ENCODE data around the gene AKNA. TPM values are rescaled to one million over a fixed set of nuclear protein-coding genes. Genes with fewer than 3 reads are reported as not detected.
"Not testable (repeated sequence)": the region's sequence is repeated elsewhere in the genome, so short reads cannot be mapped to it uniquely, and the experiment has no call there.

Gene AKNA
- total and polyA plus RNA-seq, 2 donors (not counting 1 experiment from before 2014, with no cell fraction given): 178 to 407 TPM

DNA sequence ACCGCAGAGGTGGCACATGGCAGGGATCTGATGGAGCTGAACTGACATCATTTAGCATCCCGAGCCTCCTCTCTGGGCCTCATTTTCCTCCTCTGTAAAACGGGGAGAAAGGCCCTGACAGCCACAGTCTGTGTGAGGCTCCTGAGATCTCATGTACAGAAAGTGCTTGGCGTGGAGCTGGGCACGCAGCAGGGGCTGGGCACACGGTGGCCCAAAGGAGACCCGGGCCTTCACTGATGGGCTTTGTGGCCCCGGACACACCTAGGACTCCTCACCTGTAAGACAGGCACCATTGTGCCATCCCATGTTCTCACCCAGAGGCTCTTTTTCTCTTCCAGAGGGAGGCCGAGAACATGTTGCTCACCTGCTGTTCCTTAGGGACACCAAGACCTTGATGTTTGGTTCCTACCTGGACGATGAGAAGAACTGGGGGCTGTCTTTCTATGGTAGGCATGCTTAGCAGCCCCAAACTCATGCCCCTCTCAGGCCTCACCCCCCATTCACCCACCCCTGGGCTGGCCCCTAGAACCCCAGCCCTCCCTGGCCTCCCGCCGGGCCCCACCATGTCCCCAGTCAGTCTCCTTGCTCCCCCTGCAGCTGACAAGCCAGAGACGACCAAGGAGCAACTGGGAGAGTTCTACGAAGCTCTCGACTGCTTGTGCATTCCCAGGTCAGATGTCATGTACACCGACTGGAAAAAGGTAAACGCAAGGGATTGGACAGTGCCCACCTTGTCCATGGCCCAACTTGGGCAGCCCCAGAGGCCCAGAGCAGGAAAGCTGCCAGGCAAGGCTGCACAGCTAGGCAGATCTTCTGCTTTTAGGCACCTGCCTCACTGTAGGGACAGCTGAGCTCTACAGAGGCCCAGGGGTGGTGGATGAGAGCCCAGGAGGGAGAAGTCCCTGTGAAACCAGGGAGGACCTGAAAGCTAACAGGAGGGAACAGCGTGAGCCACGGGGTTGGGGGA lies 56.3 kb downstream of the AKNA start:
- H3K9me3 Mint-ChIP-seq (ENCODE audit: insufficient read depth); H4K20me1 ChIP-seq (ENCODE audit: control insufficient read depth, insufficient read depth, low read length, poor library complexity, severe bottlenecking); intact Hi-C loops (cut with micrococcal nuclease); ATAC-seq (ENCODE audit: low read depth); DNase-seq; H3K79me2 ChIP-seq (ENCODE audit: control insufficient read depth, insufficient read depth, low read length); H3K27ac ChIP-seq (ENCODE audit: low read length in 2 of 2); H3K4me3 Mint-ChIP-seq; H3K27me3 Mint-ChIP-seq; H3K4me3 ChIP-seq (ENCODE audit: control extremely low read depth in 1 of 5, extremely low read depth in 1 of 5, insufficient read depth in 1 of 5, low read depth in 2 of 5, low read length in 4 of 5); H3K27me3 ChIP-seq (replicated peaks in 1 of 4; ENCODE audit: control extremely low read depth in 1 of 4, control insufficient read depth in 3 of 4, insufficient read depth in 4 of 4, low read length in 3 of 4); H3K4me2 ChIP-seq (replicated peaks; ENCODE audit: low read depth, low read length, poor library complexity, severe bottlenecking); H3K9me3 ChIP-seq (ENCODE audit: control extremely low read depth in 1 of 3, control insufficient read depth in 2 of 3, insufficient read depth in 1 of 3, low read length in 2 of 3); H3K4me1 ChIP-seq (ENCODE audit: control insufficient read depth in 2 of 2, insufficient read depth in 2 of 2, low read length in 2 of 2); H2AFZ ChIP-seq (ENCODE audit: insufficient read depth, low read depth, low read length, poor library complexity, severe bottlenecking); H3K9ac ChIP-seq (ENCODE audit: low read length): not testable (repeated sequence)
- WGBS (ENCODE audit: insufficient coverage): 78% methylated on average over 11 of the region's 19 CpGs
- Mint-ChIP-seq H3K27ac (peak overlapping the region; percentile 74), H3K4me1 (peaks cover 18% of the 10 kb centered on the region)
- peaks cover 3 to 20% of the 10 kb centered on the region in 2 experiments for H3K36me3 ChIP-seq (replicated peaks in 1 of 2; ENCODE audit: control extremely low read depth in 1 of 2, control insufficient read depth in 1 of 2, extremely low read depth in 1 of 2, insufficient read depth in 2 of 2, low read length in 1 of 2)
- POLR2A ChIA-PET: interaction anchor here (0.7 to 1.2 kb wide), 2 partner anchors 57 to 322 kb away, joined by 3 read pairs; no protein-coding TSS in a partner anchor
- CTCF ChIA-PET: interaction anchor here (0.6 kb wide), 1 partner anchor 37 kb away, joined by 3 read pairs; no protein-coding TSS in a partner anchor

DNA sequence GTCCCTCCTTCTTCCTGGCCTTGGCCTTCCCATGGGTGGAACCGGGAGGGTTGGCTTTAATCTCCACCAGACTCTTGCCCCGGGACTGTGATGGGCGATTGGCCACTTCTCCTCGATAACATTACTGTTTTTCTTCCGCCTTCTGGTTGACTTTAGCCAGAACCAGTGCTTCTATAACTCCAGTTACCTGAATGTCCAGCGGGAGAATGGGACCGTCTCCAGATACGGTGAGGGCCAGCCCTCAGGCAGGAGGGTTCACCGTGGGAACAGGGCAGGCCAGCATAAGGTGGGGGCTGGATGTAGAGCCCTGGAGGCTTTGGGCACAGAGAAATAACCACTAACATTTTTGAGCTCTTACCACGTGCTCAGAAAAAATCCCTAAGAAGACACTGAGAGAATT lies 57.1 kb downstream of the AKNA start:
- intact Hi-C loops (cut with micrococcal nuclease): no loop called here
- WGBS (ENCODE audit: insufficient coverage): 77% methylated on average over 5 of the region's 10 CpGs
- Mint-ChIP-seq H3K4me3 (no peak overlapping the region), H3K27ac (peak overlapping the region; percentile 74), H3K9me3 (ENCODE audit: insufficient read depth) (no peaks in the 10 kb centered on the region), H3K27me3 (no peaks in the 10 kb centered on the region), H3K4me1 (peaks cover 15% of the 10 kb centered on the region)
- Histone ChIP-seq H3K4me1 (ENCODE audit: control insufficient read depth in 2 of 2, insufficient read depth in 2 of 2, low read length in 2 of 2) (no peaks in the 10 kb centered on the region), H3K27me3 (replicated peaks in 1 of 4; ENCODE audit: control extremely low read depth in 1 of 4, control insufficient read depth in 3 of 4, insufficient read depth in 4 of 4, low read length in 3 of 4) (no peaks in the 10 kb centered on the region), H3K9ac (ENCODE audit: low read length) (no peak overlapping the region), H2AFZ (ENCODE audit: insufficient read depth, low read depth, low read length, poor library complexity, severe bottlenecking) (no peak overlapping the region), H3K4me2 (replicated peaks; ENCODE audit: low read depth, low read length, poor library complexity, severe bottlenecking) (no peak overlapping the region), H3K79me2 (ENCODE audit: control insufficient read depth, insufficient read depth, low read length) (no peaks in the 10 kb centered on the region), H4K20me1 (ENCODE audit: control insufficient read depth, insufficient read depth, low read length, poor library complexity, severe bottlenecking) (no peaks in the 10 kb centered on the region), H3K9me3 (ENCODE audit: control extremely low read depth in 1 of 3, control insufficient read depth in 2 of 3, insufficient read depth in 1 of 3, low read length in 2 of 3) (peaks cover 0 to 9% (median 0%) of the 10 kb centered on the region in 3 donors), H3K27ac (ENCODE audit: low read length in 2 of 2) (no peak overlapping the region), H3K4me3 (ENCODE audit: control extremely low read depth in 1 of 5, extremely low read depth in 1 of 5, insufficient read depth in 1 of 5, low read depth in 2 of 5, low read length in 4 of 5) (no peak overlapping the region), H3K36me3 (replicated peaks in 1 of 2; ENCODE audit: control extremely low read depth in 1 of 2, control insufficient read depth in 1 of 2, extremely low read depth in 1 of 2, insufficient read depth in 2 of 2, low read length in 1 of 2) (peaks cover 3 to 11% of the 10 kb centered on the region in 2 experiments)
- DNase-seq: no peak
- no peak for TF ChIP-seq EZH2 (IDR thresholded peaks at IDR 0.05; ENCODE audit: borderline replicate concordance, insufficient read depth, low read depth, low read length, poor library complexity, severe bottlenecking)
- TF ChIP-seq, protein P1, sequence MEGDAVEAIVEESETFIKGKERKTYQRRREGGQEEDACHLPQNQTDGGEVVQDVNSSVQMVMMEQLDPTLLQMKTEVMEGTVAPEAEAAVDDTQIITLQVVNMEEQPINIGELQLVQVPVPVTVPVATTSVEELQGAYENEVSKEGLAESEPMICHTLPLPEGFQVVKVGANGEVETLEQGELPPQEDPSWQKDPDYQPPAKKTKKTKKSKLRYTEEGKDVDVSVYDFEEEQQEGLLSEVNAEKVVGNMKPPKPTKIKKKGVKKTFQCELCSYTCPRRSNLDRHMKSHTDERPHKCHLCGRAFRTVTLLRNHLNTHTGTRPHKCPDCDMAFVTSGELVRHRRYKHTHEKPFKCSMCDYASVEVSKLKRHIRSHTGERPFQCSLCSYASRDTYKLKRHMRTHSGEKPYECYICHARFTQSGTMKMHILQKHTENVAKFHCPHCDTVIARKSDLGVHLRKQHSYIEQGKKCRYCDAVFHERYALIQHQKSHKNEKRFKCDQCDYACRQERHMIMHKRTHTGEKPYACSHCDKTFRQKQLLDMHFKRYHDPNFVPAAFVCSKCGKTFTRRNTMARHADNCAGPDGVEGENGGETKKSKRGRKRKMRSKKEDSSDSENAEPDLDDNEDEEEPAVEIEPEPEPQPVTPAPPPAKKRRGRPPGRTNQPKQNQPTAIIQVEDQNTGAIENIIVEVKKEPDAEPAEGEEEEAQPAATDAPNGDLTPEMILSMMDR (IDR thresholded peaks at IDR 0.05): no peak
- ATAC-seq (ENCODE audit: low read depth): no peak
- ChIA-PET POLR2A (no interaction called here), CTCF (no interaction called here)

DNA sequence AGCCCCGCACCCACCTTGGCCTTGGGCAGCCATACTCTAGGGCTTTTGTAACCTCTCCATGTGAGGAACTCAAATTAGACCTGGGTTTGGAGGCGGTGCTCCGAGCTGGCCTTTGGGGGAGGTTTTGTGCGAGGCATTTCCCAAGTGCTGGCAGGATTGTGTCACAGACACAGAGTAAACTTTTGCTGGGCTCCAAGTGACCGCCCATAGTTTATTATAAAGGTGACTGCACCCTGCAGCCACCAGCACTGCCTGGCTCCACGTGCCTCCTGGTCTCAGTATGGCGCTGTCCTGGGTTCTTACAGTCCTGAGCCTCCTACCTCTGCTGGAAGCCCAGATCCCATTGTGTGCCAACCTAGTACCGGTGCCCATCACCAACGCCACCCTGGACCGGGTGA lies 58.2 kb downstream of the AKNA start, which contains the start of gene ORM2:
Gene ORM2 (plus strand): TSS at position 245 of the 398 bp plus-strand sequence. CDS start 36 bp downstream, at position 281.
- H2AFZ ChIP-seq (ENCODE audit: insufficient read depth, low read depth, low read length, poor library complexity, severe bottlenecking); H3K4me3 ChIP-seq (ENCODE audit: control extremely low read depth in 1 of 5, extremely low read depth in 1 of 5, insufficient read depth in 1 of 5, low read depth in 2 of 5, low read length in 4 of 5); H3K9me3 Mint-ChIP-seq (ENCODE audit: insufficient read depth); H3K79me2 ChIP-seq (ENCODE audit: control insufficient read depth, insufficient read depth, low read length); ATAC-seq (ENCODE audit: low read depth); intact Hi-C loops (cut with micrococcal nuclease); H3K9me3 ChIP-seq (ENCODE audit: control extremely low read depth in 1 of 3, control insufficient read depth in 2 of 3, insufficient read depth in 1 of 3, low read length in 2 of 3); H3K27me3 ChIP-seq (replicated peaks in 1 of 4; ENCODE audit: control extremely low read depth in 1 of 4, control insufficient read depth in 3 of 4, insufficient read depth in 4 of 4, low read length in 3 of 4); H3K27me3 Mint-ChIP-seq; H3K27ac ChIP-seq (ENCODE audit: low read length in 2 of 2); H3K4me2 ChIP-seq (replicated peaks; ENCODE audit: low read depth, low read length, poor library complexity, severe bottlenecking); H3K9ac ChIP-seq (ENCODE audit: low read length); POLR2A ChIA-PET; H3K4me1 ChIP-seq (ENCODE audit: control insufficient read depth in 2 of 2, insufficient read depth in 2 of 2, low read length in 2 of 2); H3K4me3 Mint-ChIP-seq; H3K36me3 ChIP-seq (replicated peaks in 1 of 2; ENCODE audit: control extremely low read depth in 1 of 2, control insufficient read depth in 1 of 2, extremely low read depth in 1 of 2, insufficient read depth in 2 of 2, low read length in 1 of 2); DNase-seq; H4K20me1 ChIP-seq (ENCODE audit: control insufficient read depth, insufficient read depth, low read length, poor library complexity, severe bottlenecking); CTCF ChIA-PET: not testable (repeated sequence)
- peaks cover 14% of the 10 kb centered on the region for H3K4me1 Mint-ChIP-seq
- no CpG with 5 or more reads among the region's 10 CpGs for WGBS (ENCODE audit: insufficient coverage)
- peak within 1 kb of the TSS; percentile 74 for H3K27ac Mint-ChIP-seq
